ENCODE measurements around the gene PDIA6.
"Not testable (repeated sequence)": the region's sequence is repeated elsewhere in the genome, so short reads cannot be mapped to it uniquely, and the experiment has no call there.

PDIA6 gene

GRCh38 chr2:10817413-10817812 lies 4.8 kb upstream of the PDIA6 start:
- peak; percentile 30 for DNase-seq (ENCODE audit: low read depth)
- H3K4me3 ChIP-seq (ENCODE audit: low read depth, low read length) = no peak overlapping the region

DNA sequence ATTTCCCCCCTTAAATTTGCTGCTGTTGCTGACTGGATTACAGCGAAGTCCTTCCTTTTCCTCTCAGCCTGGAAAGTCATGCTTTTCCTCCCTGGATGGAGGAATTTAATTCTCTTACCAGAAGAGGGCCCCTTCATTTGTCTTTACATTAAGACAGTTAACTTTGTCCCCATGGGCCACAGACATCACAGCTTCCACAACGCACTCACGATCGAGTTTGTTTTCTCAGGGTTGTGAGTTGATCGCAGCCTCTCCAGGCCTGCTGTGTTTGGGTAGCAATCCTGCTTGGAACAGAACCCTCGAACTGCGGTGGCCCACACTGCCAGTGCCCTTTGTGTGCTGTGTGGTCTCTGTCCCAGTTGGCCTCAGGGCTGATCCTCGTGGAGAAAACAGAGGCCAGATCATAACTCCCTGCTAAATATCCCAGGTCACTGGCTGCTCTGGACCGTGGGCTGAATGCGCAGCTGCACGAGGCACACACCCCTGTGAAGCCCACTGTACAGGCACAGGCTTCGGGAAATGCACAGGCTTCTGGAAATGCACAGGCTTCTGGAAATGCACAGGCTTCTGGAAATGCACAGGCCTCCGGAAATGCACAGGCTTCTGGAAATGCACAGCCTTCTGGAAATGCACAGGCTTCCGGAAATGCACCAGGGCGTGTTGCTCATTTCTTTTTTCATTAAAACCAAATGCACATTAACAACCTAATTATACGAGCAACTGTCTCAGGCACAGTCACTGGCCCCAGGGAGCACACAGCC lies 2.2 kb upstream of the PDIA6 start:
- no peak overlapping the region for H3K4me3 ChIP-seq (ENCODE audit: low read depth, low read length)
- TF ChIP-seq, protein P1, sequence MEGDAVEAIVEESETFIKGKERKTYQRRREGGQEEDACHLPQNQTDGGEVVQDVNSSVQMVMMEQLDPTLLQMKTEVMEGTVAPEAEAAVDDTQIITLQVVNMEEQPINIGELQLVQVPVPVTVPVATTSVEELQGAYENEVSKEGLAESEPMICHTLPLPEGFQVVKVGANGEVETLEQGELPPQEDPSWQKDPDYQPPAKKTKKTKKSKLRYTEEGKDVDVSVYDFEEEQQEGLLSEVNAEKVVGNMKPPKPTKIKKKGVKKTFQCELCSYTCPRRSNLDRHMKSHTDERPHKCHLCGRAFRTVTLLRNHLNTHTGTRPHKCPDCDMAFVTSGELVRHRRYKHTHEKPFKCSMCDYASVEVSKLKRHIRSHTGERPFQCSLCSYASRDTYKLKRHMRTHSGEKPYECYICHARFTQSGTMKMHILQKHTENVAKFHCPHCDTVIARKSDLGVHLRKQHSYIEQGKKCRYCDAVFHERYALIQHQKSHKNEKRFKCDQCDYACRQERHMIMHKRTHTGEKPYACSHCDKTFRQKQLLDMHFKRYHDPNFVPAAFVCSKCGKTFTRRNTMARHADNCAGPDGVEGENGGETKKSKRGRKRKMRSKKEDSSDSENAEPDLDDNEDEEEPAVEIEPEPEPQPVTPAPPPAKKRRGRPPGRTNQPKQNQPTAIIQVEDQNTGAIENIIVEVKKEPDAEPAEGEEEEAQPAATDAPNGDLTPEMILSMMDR (IDR thresholded peaks at IDR 0.05; ENCODE audit: low read depth, low read length) = no peak
- TF ChIP-seq MAX (IDR thresholded peaks at IDR 0.05; ENCODE audit: low read depth, low read length) (no peak), POLR2A (IDR thresholded peaks at IDR 0.05; ENCODE audit: extremely low read depth, insufficient read length) (no peak), MYC (IDR thresholded peaks at IDR 0.05; ENCODE audit: low read depth, low read length) (no peak)
- peak; percentile 30 for DNase-seq (ENCODE audit: low read depth)

More at GRCh38 chr2:10817413-10817812, 4.8 kb upstream of the PDIA6 start:
- TF ChIP-seq, protein P1 (IDR thresholded peaks at IDR 0.05; ENCODE audit: low read depth, low read length) = peak; percentile 54
- no peak for TF ChIP-seq POLR2A (IDR thresholded peaks at IDR 0.05; ENCODE audit: extremely low read depth, insufficient read length)
- no peak for TF ChIP-seq MAX (IDR thresholded peaks at IDR 0.05; ENCODE audit: low read depth, low read length)
- no peak for TF ChIP-seq MYC (IDR thresholded peaks at IDR 0.05; ENCODE audit: low read depth, low read length)

GRCh38 chr2:10814142-10814541 lies 1.6 kb upstream of the PDIA6 start:
- no peak overlapping the region for H3K4me3 ChIP-seq (ENCODE audit: low read depth, low read length)
- no peak for TF ChIP-seq MYC (IDR thresholded peaks at IDR 0.05; ENCODE audit: low read depth, low read length)
- TF ChIP-seq MAX (IDR thresholded peaks at IDR 0.05; ENCODE audit: low read depth, low read length) = no peak
- TF ChIP-seq, protein P1 (IDR thresholded peaks at IDR 0.05; ENCODE audit: low read depth, low read length) = no peak
- TF ChIP-seq POLR2A (IDR thresholded peaks at IDR 0.05; ENCODE audit: extremely low read depth, insufficient read length) = no peak
- DNase-seq (ENCODE audit: low read depth) = no peak

DNA sequence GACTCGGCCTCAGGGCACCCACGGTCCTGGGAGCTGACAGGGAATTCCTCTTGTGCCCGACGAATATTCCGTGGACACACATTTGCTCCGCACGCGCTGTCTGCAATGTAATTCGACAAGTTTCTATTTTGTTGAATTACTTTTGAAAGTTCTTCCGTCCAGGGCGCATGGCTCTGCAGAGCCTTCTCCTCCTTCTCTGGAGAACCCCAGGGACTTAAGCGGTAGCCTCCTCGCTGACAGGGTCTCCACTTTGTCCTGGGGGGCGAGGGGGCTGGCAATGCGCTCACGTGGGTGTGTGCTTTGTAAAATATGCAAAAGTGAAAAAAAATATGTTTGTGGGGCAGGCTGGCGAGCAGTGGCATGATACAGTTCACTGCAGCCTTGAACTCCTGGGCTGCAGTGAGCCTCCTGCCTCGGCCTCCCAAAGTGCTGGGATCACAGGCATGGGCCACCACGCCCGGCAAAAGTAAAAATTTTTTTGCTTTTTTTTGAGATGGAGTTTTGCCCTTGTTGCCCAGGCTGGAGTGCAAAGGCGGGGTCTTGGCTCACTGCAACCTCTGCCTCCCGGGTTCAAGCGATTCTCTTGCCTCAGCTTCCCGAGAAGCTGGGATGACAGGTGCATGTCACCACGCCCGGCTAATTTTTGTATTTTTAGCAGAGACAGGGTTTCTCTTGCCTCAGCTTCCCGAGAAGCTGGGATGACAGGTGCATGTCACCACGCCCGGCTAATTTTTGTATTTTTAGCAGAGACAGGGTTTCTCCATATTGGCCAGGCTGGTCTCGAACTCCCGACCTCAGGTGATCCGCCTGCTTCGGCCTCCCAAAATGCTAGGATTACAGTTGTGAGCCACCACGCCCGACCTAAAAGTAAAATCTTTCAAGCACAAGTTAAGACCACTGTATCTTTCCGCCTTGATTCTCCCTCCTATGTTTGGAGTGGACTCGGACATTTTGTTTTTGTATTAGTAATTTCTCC lies 866 bp upstream of the PDIA6 start:
- DNase-seq (ENCODE audit: low read depth) = not testable (repeated sequence)
- peak overlapping the region; percentile 63 for H3K4me3 ChIP-seq (ENCODE audit: low read depth, low read length)

GRCh38 chr2:10811517-10811916 lies 1.1 kb downstream of the PDIA6 start:
- TF ChIP-seq POLR2A (IDR thresholded peaks at IDR 0.05; ENCODE audit: extremely low read depth, insufficient read length) (no peak), MAX (IDR thresholded peaks at IDR 0.05; ENCODE audit: low read depth, low read length) (no peak), MYC (IDR thresholded peaks at IDR 0.05; ENCODE audit: low read depth, low read length) (no peak)
- TF ChIP-seq, protein P1 (IDR thresholded peaks at IDR 0.05; ENCODE audit: low read depth, low read length) = no peak
- DNase-seq (ENCODE audit: low read depth) = peak; percentile 34
- H3K4me3 ChIP-seq (ENCODE audit: low read depth, low read length) = peak overlapping the region; percentile 94
